ENCODE measurements around the gene HOXB5.

DNA sequence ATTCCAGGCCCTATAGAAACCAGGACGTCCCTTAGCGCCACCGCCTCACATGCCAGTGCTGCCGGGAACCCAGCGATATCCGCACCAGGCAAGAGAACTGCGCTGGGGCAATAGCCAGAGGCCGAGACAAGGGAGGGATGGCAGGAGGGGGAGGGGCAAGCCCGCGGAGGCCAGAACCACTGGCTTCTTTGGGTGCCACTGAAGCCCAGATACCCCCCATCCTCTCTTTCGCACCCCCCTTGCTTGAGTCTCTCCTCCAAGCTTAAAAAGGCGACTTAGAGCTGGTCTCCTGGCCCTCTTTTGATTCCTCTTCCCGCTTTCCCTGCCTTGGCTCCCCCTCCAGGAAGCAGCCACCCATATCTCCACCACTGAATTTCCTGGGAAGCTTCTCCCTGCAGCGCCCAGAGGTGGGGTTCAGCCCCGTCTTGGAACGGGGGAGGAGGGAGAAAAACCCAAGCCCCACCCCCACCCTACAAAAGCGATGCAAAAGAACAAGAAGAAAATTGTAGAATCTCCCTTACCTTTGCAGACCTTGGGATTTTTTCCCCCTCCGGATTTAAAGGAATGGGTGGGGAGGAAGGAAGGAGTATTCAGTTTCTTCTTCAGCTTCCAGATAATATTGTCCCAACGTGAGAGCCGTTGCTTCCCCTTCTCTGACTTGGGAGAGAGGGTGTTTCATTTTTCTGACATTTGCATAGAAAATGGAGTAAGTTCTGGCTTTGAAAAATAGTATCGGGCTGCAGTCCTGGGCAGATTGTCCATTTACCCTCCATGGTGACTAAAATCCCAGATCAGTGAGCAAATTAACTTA lies 10.6 kb upstream of the HOXB5 start:
- TF ChIP-seq CTCF (IDR thresholded peaks at IDR 0.05) (no peak), POLR2A (IDR thresholded peaks at IDR 0.05) (no peak)
